IPS-20b (cell line): ENCODE results near the gene C16orf87.

Experiments
- H3K27ac ChIP-seq: one replicate; pipeline ENCODE4 v1.5.1; 2013; ENCODE audit warnings: low read length
- H3K27me3 ChIP-seq: 2 replicates; pipeline ENCODE4 v1.6.1; 2013; ENCODE audit warnings: mild to moderate bottlenecking, low read length, inconsistent platforms; ENCODE audit not compliant: insufficient read depth
- H3K36me3 ChIP-seq: 2 replicates; pipeline ENCODE4 v1.6.1; 2013; ENCODE audit warnings: low read depth, mild to moderate bottlenecking, inconsistent platforms, low read length, moderate library complexity; ENCODE audit not compliant: insufficient read depth
- H3K4me1 ChIP-seq: 2 replicates; pipeline ENCODE4 v1.6.1; 2013; ENCODE audit warnings: mild to moderate bottlenecking, control low read depth, inconsistent platforms, low read length, moderate library complexity; ENCODE audit not compliant: insufficient read depth
- H3K4me3 ChIP-seq: 2 replicates; pipeline ENCODE4 v1.5.1; 2013; ENCODE audit warnings: mild to moderate bottlenecking, low read length, inconsistent platforms
- H3K9ac ChIP-seq: 2 replicates; pipeline ENCODE4 v1.6.1; 2013; ENCODE audit warnings: low read depth, mild to moderate bottlenecking, inconsistent platforms, low read length, moderate library complexity
- H3K9me3 ChIP-seq: 2 replicates; pipeline ENCODE4 v1.6.1; 2013; ENCODE audit warnings: mild to moderate bottlenecking, low read depth, low read length, inconsistent platforms; ENCODE audit not compliant: insufficient read depth

Gene C16orf87

DNA sequence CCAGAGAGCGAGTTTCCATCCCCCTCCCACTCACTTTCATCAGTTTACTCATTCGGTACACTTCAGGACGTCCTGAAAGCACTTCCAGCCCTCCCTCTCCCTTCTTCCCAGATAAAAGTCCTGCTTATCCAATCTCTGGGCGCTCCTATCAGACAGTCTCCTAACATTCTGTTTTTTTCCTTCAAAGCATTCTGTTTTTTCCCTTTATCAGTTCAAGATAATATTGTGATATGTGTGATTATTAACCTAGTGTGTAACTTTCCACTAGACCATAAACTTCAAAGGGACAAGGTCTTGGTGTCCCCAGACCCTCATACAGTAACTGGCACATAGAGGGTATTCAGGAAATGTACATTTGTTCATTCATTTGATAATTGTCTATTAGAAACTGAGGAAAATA is 24.4 kb upstream of the C16orf87 start:
- Histone ChIP-seq H3K27ac (no peak overlapping the region), H3K9me3 (no peaks in the 10 kb centered on the region), H3K4me1 (peaks cover 3% of the 10 kb centered on the region; the same call in 1 of the 2 replicates), H3K36me3 (no peaks in the 10 kb centered on the region), H3K27me3 (no peaks in the 10 kb centered on the region), H3K9ac (no peak overlapping the region), H3K4me3 (no peak overlapping the region)

DNA sequence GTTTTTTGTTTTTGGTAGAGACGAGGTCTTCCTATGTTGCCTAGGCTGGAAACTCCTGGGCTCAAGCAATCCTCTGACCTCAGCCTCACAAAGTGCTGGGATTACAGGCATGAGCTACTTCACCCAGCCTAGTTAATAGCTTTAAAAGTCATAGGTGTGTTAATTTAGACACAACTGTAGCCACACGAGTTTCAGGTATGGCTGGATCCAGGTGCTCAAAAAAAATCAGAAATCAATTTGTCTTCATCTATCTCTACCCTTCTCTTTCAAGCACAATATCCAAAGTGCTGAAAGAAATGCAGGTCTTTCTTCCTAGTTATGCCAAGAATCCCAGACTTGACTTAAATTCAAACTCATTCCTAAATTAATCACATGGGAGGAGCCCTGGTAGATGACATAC is 23.9 kb upstream of the C16orf87 start:
- Histone ChIP-seq H3K9ac (no peak overlapping the region), H3K27ac (no peak overlapping the region), H3K4me3 (no peak overlapping the region), H3K36me3 (no peaks in the 10 kb centered on the region), H3K4me1 (peaks cover 3% of the 10 kb centered on the region; the same call in 1 of the 2 replicates), H3K27me3 (no peaks in the 10 kb centered on the region), H3K9me3 (no peaks in the 10 kb centered on the region)

DNA sequence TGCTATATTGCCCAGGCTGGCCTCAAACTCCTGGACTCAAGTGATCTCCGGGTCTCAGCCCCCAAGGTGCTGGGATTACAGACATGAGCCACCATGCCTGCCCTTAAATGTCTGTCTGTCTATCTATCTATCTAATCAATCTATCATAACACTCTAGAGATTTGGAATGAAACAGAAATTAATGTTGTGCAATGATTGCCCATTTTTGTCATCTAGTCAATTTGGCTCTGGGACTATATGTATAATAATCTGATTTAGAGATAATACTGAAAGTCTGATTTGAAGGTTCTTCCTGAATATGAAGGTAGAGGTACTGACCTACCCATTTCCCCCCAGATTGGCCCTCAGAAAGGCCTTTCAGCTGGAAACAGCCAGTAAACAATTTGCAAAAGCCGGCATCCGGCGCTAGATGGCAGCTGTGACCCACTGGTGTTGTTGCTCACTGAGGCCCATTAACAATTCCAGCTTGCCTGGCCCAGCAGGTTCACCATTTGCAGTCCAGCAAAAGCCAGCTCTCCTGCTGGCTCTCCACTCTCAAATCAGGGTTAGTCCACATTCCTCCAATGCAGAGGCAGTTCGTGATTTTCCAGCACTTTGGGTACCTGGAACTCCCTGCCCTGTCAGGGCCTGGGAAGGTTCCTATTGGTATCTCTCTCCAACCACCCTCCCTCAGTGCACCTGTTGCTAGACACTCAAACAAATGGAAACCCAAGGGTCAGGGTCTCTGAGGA is 22.9 kb upstream of the C16orf87 start:
- Histone ChIP-seq H3K9me3 (no peaks in the 10 kb centered on the region), H3K27ac (no peak overlapping the region), H3K36me3 (no peaks in the 10 kb centered on the region), H3K9ac (no peak overlapping the region), H3K4me1 (peaks cover 3% of the 10 kb centered on the region; the same call in 1 of the 2 replicates), H3K4me3 (no peak overlapping the region), H3K27me3 (no peaks in the 10 kb centered on the region)

DNA sequence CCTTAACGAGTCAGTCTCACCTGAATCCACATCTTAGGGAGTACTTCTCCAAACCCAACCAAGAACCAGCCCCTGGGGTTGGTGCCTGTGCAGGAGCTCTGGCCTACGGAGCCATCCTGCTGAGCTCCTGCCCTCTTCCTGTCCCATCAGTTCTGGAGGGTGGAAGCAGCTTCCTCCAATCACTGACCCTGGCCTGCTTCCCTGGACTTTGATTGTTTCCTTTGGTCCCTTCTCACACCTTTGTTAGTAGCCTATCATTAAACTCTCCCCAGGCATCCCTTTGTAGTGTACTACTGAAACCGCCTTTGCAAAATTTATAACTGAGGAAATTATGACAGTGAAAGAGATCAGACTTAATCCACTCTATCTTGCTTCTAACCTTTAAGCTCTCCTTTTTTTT is 21.1 kb upstream of the C16orf87 start:
- Histone ChIP-seq H3K4me3 (no peak overlapping the region), H3K27ac (no peak overlapping the region), H3K27me3 (no peaks in the 10 kb centered on the region), H3K9ac (no peak overlapping the region), H3K9me3 (no peaks in the 10 kb centered on the region), H3K4me1 (peaks cover 3% of the 10 kb centered on the region; the same call in 1 of the 2 replicates), H3K36me3 (no peaks in the 10 kb centered on the region)

DNA sequence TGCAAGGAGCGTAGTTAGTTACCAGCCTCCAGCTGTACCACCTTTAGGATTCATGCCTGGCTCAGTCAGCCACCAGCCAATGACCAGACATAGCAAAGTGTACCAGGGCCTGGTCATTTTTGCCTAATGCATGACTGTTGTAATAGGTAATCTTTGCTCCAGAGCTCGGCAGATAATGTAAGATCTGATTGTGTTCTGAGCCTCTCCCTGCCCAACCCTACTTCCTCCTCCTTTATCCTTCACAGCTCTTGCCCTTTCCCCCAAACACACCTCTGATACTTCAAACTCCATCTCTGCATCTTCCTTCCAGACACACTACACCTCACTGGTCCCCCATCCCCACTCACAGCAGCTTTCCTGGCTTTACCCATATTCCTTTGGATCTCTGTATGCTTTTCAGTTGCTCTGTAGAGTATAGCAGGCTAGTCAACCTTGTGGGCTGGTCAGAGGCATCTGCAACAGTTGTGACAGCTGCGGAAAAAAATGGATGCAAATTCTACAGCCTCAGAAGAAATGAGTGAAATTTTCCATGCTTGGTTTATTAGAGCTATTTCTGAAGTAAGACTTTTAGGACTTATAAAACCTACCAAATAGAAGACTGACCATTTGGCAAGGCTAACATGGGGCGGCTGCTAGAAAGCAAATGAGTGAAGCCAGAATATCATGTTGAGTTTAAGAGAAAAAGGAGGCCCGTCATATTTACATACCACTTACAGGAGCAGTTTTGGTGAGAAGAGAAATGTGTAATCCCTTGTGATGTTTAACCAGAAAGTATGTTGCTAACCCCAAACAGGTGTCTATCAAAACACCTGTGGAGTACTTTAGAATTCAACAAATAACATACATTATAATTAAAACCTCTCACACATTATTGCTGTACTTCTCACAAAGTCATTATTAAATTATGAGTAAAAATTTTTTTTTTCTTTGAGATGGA is 19.9 kb upstream of the C16orf87 start:
- Histone ChIP-seq H3K9me3 (no peaks in the 10 kb centered on the region), H3K9ac (no peak overlapping the region), H3K36me3 (no peaks in the 10 kb centered on the region)

DNA sequence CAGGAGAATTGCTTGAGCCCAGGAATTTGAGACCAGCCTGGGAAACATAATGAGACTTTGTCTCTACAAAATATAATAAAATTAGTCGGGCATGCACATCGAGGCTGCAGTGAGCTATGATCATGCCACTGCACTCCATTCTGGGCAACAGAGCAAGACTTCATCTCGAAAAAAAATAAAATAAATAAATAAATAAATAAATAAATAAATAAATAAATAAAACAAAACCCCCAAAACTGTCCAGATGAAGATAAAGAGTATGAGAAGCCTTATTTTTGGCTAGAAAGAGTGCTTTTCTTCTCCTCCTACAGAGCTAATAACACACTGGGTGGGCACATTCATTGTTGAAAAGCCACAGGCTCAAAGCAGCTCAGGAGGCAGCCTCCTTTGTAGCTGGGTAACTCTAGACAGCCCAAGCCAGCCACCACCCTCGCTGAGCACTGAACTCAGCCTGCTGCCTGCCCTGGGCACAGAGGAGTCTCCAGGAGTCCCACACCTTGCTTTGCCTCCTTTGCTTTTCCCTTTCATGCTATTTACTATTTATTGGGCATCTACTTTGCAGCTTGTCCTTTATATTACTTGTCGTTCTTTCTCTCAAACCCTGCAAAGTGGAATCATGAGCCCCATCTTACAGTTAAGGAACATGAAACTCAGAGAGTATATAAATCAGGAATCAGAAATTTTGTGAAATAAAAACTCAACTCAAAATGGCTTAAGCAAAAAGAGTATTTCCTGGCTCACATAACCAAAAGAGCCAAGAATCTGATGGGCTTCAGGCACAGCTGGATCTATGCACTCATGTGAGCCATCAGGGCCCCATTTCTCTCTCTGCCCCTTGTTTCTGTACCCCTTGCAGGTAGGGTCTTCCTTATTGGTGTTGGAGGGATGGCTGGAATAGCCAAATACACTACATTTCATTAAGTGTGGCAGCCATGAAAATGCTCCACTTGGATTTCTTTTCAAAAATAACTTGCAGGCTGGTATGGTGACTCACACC is 18.1 kb upstream of the C16orf87 start:
- H3K27me3 ChIP-seq = no peaks in the 10 kb centered on the region
- H3K36me3 ChIP-seq = no peaks in the 10 kb centered on the region
- H3K9ac ChIP-seq = no peak overlapping the region
- no peak overlapping the region for H3K4me3 ChIP-seq
- no peaks in the 10 kb centered on the region; the same call in 1 of the 2 replicates for H3K4me1 ChIP-seq
- H3K27ac ChIP-seq = no peak overlapping the region
- H3K9me3 ChIP-seq = no peaks in the 10 kb centered on the region

More for the DNA sequence above, 19.9 kb upstream of the C16orf87 start:
- no peak overlapping the region for H3K4me3 ChIP-seq
- no peak overlapping the region for H3K27ac ChIP-seq
- H3K27me3 ChIP-seq = no peaks in the 10 kb centered on the region
- H3K4me1 ChIP-seq = peaks cover 3% of the 10 kb centered on the region; the same call in 1 of the 2 replicates

DNA sequence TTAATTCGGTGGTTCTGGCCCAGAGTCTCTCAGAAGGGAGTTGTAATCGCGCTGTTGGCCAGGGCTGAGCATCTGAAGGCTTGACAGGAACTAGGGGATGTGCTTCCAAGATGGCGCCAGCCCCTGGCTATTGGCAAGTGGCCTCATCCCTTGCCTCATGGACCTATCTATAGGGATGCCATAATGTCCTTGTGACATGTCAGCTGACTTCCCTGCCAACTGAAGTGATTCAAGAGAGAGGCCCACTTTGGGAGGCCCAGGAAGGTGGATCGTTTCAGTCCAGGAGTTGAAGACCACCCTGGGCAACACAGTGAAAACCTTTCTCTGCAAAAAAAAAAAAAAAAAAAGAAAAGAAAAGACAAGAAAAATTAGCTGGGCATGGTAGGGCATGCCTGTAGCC is 15.0 kb upstream of the C16orf87 start:
- H3K9ac ChIP-seq = no peak overlapping the region
- no peaks in the 10 kb centered on the region for H3K27me3 ChIP-seq

DNA sequence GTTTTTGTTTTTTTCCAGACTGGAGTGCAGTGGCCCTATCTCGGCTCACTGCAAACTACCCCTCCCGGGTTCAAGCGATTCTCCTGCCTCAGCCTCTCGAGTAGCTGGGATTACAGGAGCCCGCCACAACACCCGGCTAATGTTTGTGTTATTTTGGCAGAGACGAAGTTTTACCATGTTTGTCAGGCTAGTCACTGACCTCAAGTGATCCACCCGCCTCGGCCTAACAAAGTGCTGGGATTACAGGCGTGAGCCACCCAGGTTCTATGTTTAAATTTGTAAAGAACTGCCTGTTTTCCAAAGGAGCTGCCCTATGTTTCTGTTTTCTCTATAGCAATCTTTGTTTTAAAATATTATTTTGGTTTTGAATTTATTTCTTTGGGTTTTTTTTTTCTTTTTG is 13.8 kb upstream of the C16orf87 start:
- H3K36me3 ChIP-seq = no peaks in the 10 kb centered on the region
- no peaks in the 10 kb centered on the region; the same call in 1 of the 2 replicates for H3K4me1 ChIP-seq
- peaks cover 9% of the 10 kb centered on the region; the same call in 1 of the 2 replicates for H3K9me3 ChIP-seq
- no peak overlapping the region for H3K4me3 ChIP-seq
- no peak overlapping the region for H3K27ac ChIP-seq
- no peaks in the 10 kb centered on the region for H3K27me3 ChIP-seq
- no peak overlapping the region for H3K9ac ChIP-seq

More for the DNA sequence above, 15.0 kb upstream of the C16orf87 start:
- no peaks in the 10 kb centered on the region; the same call in 1 of the 2 replicates for H3K4me1 ChIP-seq
- H3K36me3 ChIP-seq = no peaks in the 10 kb centered on the region
- no peak overlapping the region for H3K27ac ChIP-seq
- H3K4me3 ChIP-seq = no peak overlapping the region
- H3K9me3 ChIP-seq = peaks cover 9% of the 10 kb centered on the region; the same call in 1 of the 2 replicates

DNA sequence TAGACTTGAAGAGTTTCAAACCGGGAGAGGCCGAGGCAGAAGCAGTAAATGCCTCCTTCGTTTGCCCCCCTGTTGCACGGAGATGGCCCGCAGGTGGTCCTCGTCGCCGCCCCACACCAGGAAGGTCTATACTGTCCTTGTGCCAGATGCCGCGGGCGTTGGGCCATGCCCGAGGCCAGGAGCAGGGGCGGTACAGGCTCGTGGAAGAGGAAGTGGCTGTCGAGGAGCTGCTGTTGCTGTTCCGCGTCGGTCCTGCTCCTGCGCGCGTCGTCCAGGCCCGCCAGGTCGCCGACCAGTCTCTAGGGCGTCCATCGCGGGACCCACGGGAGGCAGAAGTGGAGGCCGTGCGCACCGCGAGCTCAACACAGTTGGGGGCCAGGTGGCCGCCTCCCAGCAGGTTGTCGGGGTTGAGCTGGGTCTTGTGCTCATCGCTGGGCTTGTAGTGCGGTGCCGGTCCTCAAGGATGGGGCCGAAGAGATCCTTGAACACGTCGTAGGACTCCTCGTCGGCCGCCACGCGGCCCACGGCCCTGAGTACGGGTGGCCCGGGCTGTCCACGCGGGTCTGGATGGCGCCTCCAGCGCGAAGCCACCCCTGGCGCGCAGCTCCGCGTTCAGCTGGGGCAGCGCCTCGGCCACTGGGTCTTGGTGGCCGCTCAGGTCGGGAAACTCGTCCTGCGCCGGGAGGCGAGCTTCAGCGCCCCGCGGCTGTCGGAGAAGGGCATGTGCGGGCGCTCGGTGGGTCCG is 13.1 kb upstream of the C16orf87 start:
- peaks cover 9% of the 10 kb centered on the region; the same call in 1 of the 2 replicates for H3K9me3 ChIP-seq
- H3K4me3 ChIP-seq = no peak overlapping the region
- H3K27ac ChIP-seq = no peak overlapping the region
- no peaks in the 10 kb centered on the region for H3K27me3 ChIP-seq
- H3K36me3 ChIP-seq = no peaks in the 10 kb centered on the region
- H3K4me1 ChIP-seq = no peaks in the 10 kb centered on the region; the same call in 1 of the 2 replicates
- H3K9ac ChIP-seq = no peak overlapping the region

DNA sequence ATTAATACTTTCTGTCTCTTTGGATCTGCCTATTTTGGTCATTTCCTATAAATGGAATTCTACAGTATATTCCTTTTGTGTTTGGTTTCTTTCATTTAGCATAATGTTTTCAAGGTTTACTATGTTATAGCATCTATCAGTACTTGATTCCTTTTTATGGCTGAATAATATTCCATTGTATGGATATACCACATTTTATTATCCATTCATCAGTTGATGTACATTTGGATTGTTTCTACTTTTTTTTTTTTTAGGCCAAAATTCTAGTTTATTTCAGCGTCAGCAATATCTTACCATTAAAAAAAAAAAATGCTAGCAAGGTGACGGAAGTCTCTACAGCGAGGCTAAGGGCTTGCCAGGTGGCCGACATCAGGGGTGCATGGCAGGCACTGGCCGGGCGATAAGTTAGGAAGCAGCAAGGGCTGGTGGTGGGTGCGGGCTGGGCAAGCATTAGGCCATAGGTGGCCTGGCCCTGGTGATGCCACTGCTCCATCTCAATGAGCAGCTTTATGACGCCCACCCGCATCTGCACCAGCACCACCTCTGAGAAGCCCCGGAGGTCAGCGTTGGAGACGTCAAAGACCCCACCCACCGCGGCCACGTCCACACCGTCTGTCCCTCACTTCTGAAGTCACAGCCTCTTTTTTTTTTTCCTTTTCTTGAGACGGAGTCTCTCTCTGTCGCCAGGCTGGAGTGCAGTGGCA is 11.4 kb upstream of the C16orf87 start:
- Histone ChIP-seq H3K36me3 (no peaks in the 10 kb centered on the region), H3K27me3 (no peaks in the 10 kb centered on the region), H3K4me1 (no peaks in the 10 kb centered on the region), H3K4me3 (no peak overlapping the region), H3K9me3 (peaks cover 9% of the 10 kb centered on the region; the same call in 1 of the 2 replicates), H3K9ac (no peak overlapping the region), H3K27ac (no peak overlapping the region)
